PC-3 (cell line): ENCODE data around the gene RMDN2.

Experiments
- EZH2 ChIP-seq: fragments of 300-600 bp; sonication (generic); IDR thresholded peaks from one replicate; pipeline ENCODE4 v1.6.1; 2017; ENCODE audit warnings: antibody characterized with exemption, mild to moderate bottlenecking, low read length; ENCODE audit not compliant: unreplicated experiment
- EZH2phosphoT487 ChIP-seq: fragments of 300-600 bp; sonication (generic); IDR thresholded peaks from 2 replicates; pipeline ENCODE4 v1.6.1; 2018; ENCODE audit warnings: mild to moderate bottlenecking, antibody characterized with exemption, low read length, borderline replicate concordance
- TF ChIP-seq, protein P1 (sequence below): fragments of 300-600 bp; sonication (generic); conservative IDR thresholded peaks from 2 replicates; pipeline ENCODE4 v1.5.1; 2017; ENCODE audit warnings: antibody characterized with exemption, low read depth, mild to moderate bottlenecking, low read length

DNA sequence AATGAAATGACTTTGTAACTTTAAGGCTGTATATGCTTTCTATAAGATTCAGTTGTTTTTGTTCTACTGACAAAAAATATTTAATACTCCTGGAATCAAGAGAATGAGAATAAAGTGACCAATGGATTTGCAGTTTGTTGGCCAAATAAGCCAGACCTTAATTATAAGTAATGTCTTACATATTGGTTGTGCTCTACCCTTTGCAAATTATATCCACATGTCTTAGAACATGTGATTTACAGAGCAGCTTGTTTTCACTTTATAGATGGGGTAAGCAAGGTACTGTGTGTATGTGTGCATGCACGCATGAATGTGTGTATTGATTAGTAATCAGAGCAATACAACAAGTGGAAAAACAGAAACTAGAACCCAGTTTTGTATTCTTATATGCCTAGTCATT, 59.1 kb downstream of the RMDN2 start:
- TF ChIP-seq, protein P1, sequence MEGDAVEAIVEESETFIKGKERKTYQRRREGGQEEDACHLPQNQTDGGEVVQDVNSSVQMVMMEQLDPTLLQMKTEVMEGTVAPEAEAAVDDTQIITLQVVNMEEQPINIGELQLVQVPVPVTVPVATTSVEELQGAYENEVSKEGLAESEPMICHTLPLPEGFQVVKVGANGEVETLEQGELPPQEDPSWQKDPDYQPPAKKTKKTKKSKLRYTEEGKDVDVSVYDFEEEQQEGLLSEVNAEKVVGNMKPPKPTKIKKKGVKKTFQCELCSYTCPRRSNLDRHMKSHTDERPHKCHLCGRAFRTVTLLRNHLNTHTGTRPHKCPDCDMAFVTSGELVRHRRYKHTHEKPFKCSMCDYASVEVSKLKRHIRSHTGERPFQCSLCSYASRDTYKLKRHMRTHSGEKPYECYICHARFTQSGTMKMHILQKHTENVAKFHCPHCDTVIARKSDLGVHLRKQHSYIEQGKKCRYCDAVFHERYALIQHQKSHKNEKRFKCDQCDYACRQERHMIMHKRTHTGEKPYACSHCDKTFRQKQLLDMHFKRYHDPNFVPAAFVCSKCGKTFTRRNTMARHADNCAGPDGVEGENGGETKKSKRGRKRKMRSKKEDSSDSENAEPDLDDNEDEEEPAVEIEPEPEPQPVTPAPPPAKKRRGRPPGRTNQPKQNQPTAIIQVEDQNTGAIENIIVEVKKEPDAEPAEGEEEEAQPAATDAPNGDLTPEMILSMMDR: no peak
- TF ChIP-seq EZH2 (no peak), EZH2phosphoT487 (no peak)
